Natural killer cell (primary cell): ENCODE data around the gene INPP4B. TPM values are rescaled to one million over a fixed set of nuclear protein-coding genes. Genes with fewer than 3 reads are reported as not detected.
A peak's percentile ranks its signal among the peaks of the same experiment; 100 is the strongest.

Experiments
- ATAC-seq, 3 donors: fragments of 150-1000 bp in 2 of 3; fragments of 200-7000 bp in 1 of 3; cut with Tn5 transposase; 1 replicate in 1 of 3; 2 replicates in 2 of 3; pipeline ENCODE4 v1.10.0; 2021; ENCODE audit warnings: mild to moderate bottlenecking in 2 of 3, moderate library complexity in 2 of 3
- DNase-seq, 2 donors: peaks; one replicate each; pipeline versions ENCODE4 v3.0.0 to v3.0.0-alpha.2; 2013 to 2021; ENCODE audit warnings: mixed read lengths in 1 of 2
- H3K27ac ChIP-seq: one replicate; pipeline ENCODE4 v1.5.1; 2013; ENCODE audit warnings: mild to moderate bottlenecking, low read length
- H3K27me3 ChIP-seq: one replicate; pipeline ENCODE4 v1.6.1; 2013; ENCODE audit warnings: low read length; ENCODE audit not compliant: control insufficient read depth, insufficient read depth
- H3K36me3 ChIP-seq: one replicate; pipeline ENCODE4 v1.6.1; 2013; ENCODE audit warnings: low read length; ENCODE audit not compliant: control insufficient read depth, insufficient read depth
- H3K4me1 ChIP-seq: one replicate; pipeline ENCODE4 v1.6.1; 2013; ENCODE audit warnings: low read length; ENCODE audit not compliant: control insufficient read depth, insufficient read depth
- H3K4me3 ChIP-seq: one replicate; pipeline ENCODE4 v1.5.1; 2013; ENCODE audit warnings: low read length
- H3K9me3 ChIP-seq: one replicate; pipeline ENCODE4 v1.6.1; 2013; ENCODE audit warnings: low read length; ENCODE audit not compliant: control insufficient read depth, insufficient read depth
- H3K27ac Mint-ChIP-seq, 2 donors: one replicate each; pipeline ENCODE4 v1.8.0; 2022; ENCODE audit warnings: mild to moderate bottlenecking in 2 of 2, mixed read lengths in 2 of 2, moderate library complexity in 1 of 2
- H3K27me3 Mint-ChIP-seq, 2 donors: one replicate each; pipeline ENCODE4 v1.8.0; 2022; ENCODE audit warnings: low read depth in 2 of 2, mixed read lengths in 2 of 2
- H3K36me3 Mint-ChIP-seq: one replicate; pipeline ENCODE4 v1.8.0; 2022; ENCODE audit warnings: mixed read lengths
- H3K4me1 Mint-ChIP-seq, 2 donors: one replicate each; pipeline ENCODE4 v1.8.0; 2022; ENCODE audit warnings: mixed read lengths in 2 of 2
- H3K4me3 Mint-ChIP-seq: one replicate; pipeline ENCODE4 v1.8.0; 2022; ENCODE audit warnings: mild to moderate bottlenecking, moderate library complexity, mixed read lengths
- H3K9me3 Mint-ChIP-seq, 2 donors: one replicate each; pipeline ENCODE4 v1.8.0; 2022; ENCODE audit warnings: mixed read lengths in 2 of 2
- WGBS: methylation state at CpG from one replicate; pipeline ENCODE4 v1.1.7; 2013; ENCODE audit warnings: missing lambda C conversion rate; ENCODE audit not compliant: insufficient coverage; 5-methylcytosine and 5-hydroxymethylcytosine counted together
- intact Hi-C: fragments of 100-400 bp; cut with micrococcal nuclease; formaldehyde crosslinking; loops from one replicate; pipeline ENCODE4 v1.14.2; 2022
- total RNA-seq, 4 donors: library from RNA; stranded (reverse); fragments of 120-200 nt in 1 of 4; gene quantifications; one replicate each; pipeline versions ENCODE4 v1.2.3 to v1.2.4, GENCODE V29; 2013 to 2022
- TF ChIP-seq, protein P1 (sequence below): fragments of 200-600 bp; IDR thresholded peaks from one replicate; pipeline ENCODE4 v1.8.0; 2022; ENCODE audit warnings: antibody characterized with exemption

INPP4B gene
- total RNA-seq, 3 donors from 2014 or later (not counting 1 experiment from before 2014, with no cell fraction given): 2.4 to 6.2 (median 4.5) TPM

DNA sequence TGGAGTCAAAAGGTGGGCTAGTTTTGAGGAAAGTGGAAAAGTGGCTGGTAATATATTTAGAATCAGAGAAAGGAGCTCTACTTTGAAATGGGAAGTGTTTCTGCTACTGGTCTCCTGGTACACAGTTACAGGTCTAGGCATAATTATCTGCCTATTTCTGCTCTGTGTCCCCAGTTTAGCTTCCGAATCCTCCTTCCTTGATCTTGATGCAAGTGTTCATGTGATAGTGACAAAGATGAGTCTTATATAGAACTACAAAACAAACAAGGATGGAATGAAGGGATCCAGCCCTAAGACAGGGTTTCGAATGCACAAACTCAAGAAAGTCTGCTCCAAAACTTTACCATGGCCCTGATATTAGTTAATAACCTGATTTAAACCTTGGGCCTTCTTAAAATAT, 580.2 kb downstream of the INPP4B start:
- Histone ChIP-seq H3K27ac (no peak overlapping the region), H3K4me1 (no peaks in the 10 kb centered on the region), H3K36me3 (no peaks in the 10 kb centered on the region), H3K4me3 (no peak overlapping the region), H3K27me3 (no peaks in the 10 kb centered on the region), H3K9me3 (no peaks in the 10 kb centered on the region)
- Mint-ChIP-seq H3K9me3 (peaks cover 0 to 4% of the 10 kb centered on the region in 2 donors), H3K27ac (no peak overlapping the region), H3K36me3 (no peaks in the 10 kb centered on the region), H3K4me1 (no peaks in the 10 kb centered on the region), H3K4me3 (no peak overlapping the region), H3K27me3 (no peaks in the 10 kb centered on the region)
- ATAC-seq (no peak), DNase-seq (no peak)
- WGBS: 100% methylated on average over 1 of the region's 2 CpGs
- TF ChIP-seq, protein P1, sequence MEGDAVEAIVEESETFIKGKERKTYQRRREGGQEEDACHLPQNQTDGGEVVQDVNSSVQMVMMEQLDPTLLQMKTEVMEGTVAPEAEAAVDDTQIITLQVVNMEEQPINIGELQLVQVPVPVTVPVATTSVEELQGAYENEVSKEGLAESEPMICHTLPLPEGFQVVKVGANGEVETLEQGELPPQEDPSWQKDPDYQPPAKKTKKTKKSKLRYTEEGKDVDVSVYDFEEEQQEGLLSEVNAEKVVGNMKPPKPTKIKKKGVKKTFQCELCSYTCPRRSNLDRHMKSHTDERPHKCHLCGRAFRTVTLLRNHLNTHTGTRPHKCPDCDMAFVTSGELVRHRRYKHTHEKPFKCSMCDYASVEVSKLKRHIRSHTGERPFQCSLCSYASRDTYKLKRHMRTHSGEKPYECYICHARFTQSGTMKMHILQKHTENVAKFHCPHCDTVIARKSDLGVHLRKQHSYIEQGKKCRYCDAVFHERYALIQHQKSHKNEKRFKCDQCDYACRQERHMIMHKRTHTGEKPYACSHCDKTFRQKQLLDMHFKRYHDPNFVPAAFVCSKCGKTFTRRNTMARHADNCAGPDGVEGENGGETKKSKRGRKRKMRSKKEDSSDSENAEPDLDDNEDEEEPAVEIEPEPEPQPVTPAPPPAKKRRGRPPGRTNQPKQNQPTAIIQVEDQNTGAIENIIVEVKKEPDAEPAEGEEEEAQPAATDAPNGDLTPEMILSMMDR: no peak
- intact Hi-C loops: no loop called here

- H3K4me1 Mint-ChIP-seq: no peaks in the 10 kb centered on the region
Measured at GRCh38 chr4:142265536-142265935, 580.6 kb downstream of the INPP4B start.

DNA sequence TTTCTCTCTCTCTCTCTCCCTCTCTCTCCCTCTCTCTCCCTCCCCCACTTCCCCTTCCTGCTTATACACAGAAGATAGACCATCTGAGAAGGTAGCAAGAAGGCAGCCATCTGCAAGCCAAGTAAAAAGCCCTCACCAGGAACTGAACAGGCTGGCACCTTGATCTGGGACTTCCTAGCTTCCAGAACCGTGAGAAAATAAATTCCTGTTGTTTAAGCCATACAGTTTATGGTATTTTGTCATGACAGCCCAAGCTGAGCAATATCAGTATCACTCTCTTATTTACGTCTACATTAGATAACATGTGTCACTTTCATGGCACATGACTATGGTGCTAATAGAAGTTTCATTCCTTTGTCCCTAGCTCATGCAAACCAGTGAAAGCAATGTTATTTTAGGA, 581.1 kb downstream of the INPP4B start:
- Mint-ChIP-seq H3K27ac (no peak overlapping the region), H3K4me3 (no peak overlapping the region), H3K27me3 (no peaks in the 10 kb centered on the region), H3K36me3 (no peaks in the 10 kb centered on the region), H3K9me3 (peaks cover 0 to 4% of the 10 kb centered on the region in 2 donors), H3K4me1 (no peaks in the 10 kb centered on the region)
- Histone ChIP-seq H3K4me3 (no peak overlapping the region), H3K27me3 (no peaks in the 10 kb centered on the region), H3K9me3 (no peaks in the 10 kb centered on the region), H3K4me1 (no peaks in the 10 kb centered on the region), H3K27ac (no peak overlapping the region), H3K36me3 (no peaks in the 10 kb centered on the region)
- TF ChIP-seq, protein P1: no peak
- WGBS: 88% methylated on average over 1 of the region's 2 CpGs
- ATAC-seq: no peak
- peak in 1 of 2 donors; percentile 13 for DNase-seq
- intact Hi-C loops: no loop called here

More at GRCh38 chr4:142265536-142265935, 580.6 kb downstream of the INPP4B start:
- intact Hi-C loops: no loop called here
- Histone ChIP-seq H3K9me3 (no peaks in the 10 kb centered on the region), H3K4me3 (no peak overlapping the region), H3K27me3 (no peaks in the 10 kb centered on the region), H3K4me1 (no peaks in the 10 kb centered on the region), H3K36me3 (no peaks in the 10 kb centered on the region), H3K27ac (no peak overlapping the region)
- peaks cover 0 to 4% of the 10 kb centered on the region in 2 donors for H3K9me3 Mint-ChIP-seq
- H3K36me3 Mint-ChIP-seq: no peaks in the 10 kb centered on the region
- TF ChIP-seq, protein P1: no peak
- no peak overlapping the region for H3K4me3 Mint-ChIP-seq
- DNase-seq (no peak), ATAC-seq (no peak)
- H3K27ac Mint-ChIP-seq: no peak overlapping the region
- H3K27me3 Mint-ChIP-seq: no peaks in the 10 kb centered on the region
- WGBS: 93% methylated on average over 3 of the region's 3 CpGs

GRCh38 chr4:142262956-142263355, 583.1 kb downstream of the INPP4B start:
- H3K36me3 ChIP-seq: no peaks in the 10 kb centered on the region
- H3K9me3 ChIP-seq: no peaks in the 10 kb centered on the region
- H3K4me3 Mint-ChIP-seq: no peak overlapping the region
- ATAC-seq (no peak), DNase-seq (no peak)
- 93% methylated on average over 2 of the region's 2 CpGs for WGBS
- no peaks in the 10 kb centered on the region for H3K4me1 ChIP-seq
- no peaks in the 10 kb centered on the region for H3K27me3 ChIP-seq
- peaks cover 2 to 4% of the 10 kb centered on the region in 2 donors for H3K9me3 Mint-ChIP-seq
- H3K4me3 ChIP-seq: no peak overlapping the region
- no peak overlapping the region for H3K27ac ChIP-seq
- no peak overlapping the region for H3K27ac Mint-ChIP-seq
- intact Hi-C loops: no loop called here
- H3K4me1 Mint-ChIP-seq: no peaks in the 10 kb centered on the region
- H3K36me3 Mint-ChIP-seq: no peaks in the 10 kb centered on the region
- H3K27me3 Mint-ChIP-seq: no peaks in the 10 kb centered on the region
- TF ChIP-seq, protein P1: no peak
